Endothelial cell of hepatic sinusoid (primary cell): ENCODE results near the gene FAM13C.
"Not testable (repeated sequence)": the region's sequence is repeated elsewhere in the genome, so short reads cannot be mapped to it uniquely, and the experiment has no call there.

Experiments used
- in situ Hi-C: cut with HindIII; loops from 2 replicates; pipeline ENCODE4 v1.10.0; 2017; ENCODE audit warnings: low sequenced_read_pairs

The FAM13C gene

GRCh38 chr10:59239108-59239507, 123.2 kb downstream of the FAM13C start:
- in situ Hi-C loops, result not testable (repeated sequence)

- in situ Hi-C loops, result no loop called here
These were observed 124.6 kb downstream of the FAM13C start for GRCh38 chr10:59237775-59238174.

DNA sequence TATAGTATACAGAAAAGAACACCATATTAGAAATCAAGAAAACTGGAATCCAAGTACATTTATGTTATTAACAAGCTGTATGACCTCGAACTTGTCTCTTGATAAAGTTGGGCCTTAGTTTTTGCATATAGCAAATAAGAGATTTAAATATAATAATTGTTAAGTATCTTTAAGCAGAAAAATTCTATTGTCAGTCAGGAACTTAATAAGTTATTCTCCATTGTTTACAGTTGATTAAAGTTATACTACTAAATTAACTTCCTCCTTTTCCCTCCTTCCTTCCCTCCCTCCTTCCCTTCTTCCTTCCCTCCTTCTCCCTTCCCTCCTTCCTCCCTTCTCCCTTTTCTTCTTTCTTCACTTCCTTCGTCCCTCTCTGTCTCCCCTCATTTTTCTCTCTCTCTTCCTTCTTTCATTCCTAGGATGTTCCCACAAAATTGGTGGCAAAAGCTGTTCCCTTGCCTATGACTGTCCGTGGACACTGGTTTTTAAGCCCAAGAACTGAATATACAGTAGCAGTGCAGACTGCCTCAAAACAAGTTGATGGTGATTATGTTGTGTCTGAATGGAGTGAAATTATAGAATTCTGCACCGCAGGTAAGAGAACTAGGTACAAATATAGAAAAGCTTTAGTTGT, 126.2 kb downstream of the FAM13C start:
- in situ Hi-C loops, result no loop called here

DNA sequence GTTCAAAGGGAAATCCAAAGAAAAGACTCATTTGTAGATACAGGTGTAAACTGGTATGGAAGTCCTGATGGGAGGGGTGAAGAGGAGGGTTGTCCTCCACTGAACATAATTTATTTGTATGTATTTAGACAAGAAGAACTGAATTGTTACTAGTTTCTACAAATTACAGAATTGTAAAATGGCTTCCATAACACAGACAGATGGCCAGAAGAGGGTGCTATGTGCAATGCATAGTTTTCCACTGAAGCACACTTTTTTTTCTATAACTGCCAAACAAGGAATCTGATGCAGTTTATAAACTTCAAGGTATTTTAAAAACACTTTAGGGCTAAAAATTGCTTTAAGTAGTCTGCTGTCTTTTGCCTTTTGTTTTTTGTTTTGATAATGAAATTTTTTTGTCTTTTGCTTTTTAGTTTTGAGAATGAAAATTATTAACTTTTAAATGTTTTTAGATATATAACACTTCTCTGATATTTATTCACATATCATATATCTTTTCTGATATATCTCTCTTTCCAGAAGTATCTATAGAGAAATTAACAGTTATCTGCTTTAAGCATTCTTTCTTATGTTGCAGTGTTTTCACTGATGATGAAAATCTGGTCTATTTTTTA, 127.4 kb downstream of the FAM13C start:
- in situ Hi-C loops, result no loop called here

GRCh38 chr10:59234194-59234593, 128.2 kb downstream of the FAM13C start:
- in situ Hi-C loops, result no loop called here

DNA sequence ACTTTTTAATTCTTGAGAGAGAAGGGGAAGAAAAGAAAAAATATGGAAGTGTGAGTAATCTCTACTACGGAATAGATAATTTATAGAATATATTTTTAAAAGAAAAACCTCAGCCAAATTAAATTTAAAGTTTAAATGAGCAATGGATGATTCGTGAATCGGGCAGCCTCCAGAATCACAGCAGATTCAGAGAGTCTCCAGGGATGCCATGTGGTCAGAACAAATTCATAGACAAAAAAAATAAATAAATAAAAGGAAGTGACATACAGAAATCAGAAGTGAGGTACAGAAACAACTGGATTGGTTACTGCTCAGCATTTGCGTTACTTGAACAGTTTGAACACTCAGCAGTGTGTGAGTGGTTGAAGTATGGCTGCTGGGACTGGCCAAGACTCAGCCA, 132.9 kb downstream of the FAM13C start:
- in situ Hi-C loops, result no loop called here

GRCh38 chr10:59227136-59227673, 135.1 kb downstream of the FAM13C start:
- in situ Hi-C loops, result no loop called here

GRCh38 chr10:59225211-59225610, 137.1 kb downstream of the FAM13C start:
- in situ Hi-C loops, result no loop called here

- in situ Hi-C loops, result not testable (repeated sequence)
These were observed 138.8 kb downstream of the FAM13C start for GRCh38 chr10:59223597-59223996.

GRCh38 chr10:59222788-59223187, 139.6 kb downstream of the FAM13C start:
- in situ Hi-C loops, result no loop called here

GRCh38 chr10:59216178-59216869, 146.0 kb downstream of the FAM13C start:
- in situ Hi-C loops, result no loop called here

DNA sequence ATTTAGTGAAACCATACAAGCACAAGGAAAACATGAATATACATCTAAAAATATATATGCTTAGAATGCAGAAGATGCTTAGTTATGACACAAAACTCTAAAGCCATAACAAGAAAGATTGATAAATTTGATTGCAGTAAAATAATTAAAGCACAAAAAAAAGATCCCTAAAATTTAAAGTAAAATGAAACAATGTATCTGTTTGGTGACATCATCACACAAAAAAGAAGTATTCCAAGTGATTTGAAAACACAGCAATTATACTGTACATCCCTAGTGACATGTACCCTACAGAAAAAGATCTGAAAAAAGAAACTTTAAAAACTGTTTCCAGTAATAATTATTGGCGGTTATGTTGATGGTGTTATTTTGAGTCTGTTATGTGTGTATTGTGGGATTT, 148.2 kb downstream of the FAM13C start:
- in situ Hi-C loops, result loop anchor here (5.0 kb wide), 1 partner anchor 37 kb away; the partner anchor contains the start of gene PHYHIPL

DNA sequence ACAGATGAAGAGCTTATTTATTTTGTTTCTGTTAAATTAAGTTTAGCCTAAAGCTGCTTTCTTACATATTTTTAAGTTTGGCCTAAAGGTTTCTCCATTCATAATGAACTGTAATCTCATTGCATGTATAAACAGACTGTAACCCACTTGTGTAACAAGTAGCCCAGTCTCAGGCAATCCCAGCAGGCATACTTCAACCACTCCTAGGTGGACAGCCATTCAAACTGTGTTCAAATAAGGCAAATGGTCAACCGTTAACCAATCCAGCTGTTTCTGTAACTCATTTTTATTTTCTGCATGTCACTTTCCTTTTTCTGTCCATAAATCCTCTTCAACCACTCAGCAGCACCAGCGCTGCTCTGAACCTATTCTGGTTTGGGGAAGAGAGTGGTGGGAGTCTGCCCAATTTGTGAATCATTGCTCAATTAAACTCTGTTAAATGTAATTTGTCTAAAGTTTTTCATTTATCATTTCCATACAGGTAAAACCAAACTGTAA, 150.0 kb downstream of the FAM13C start:
- in situ Hi-C loops, result loop anchor here (5.0 kb wide), 1 partner anchor 35 kb away; the partner anchor contains the start of gene PHYHIPL

GRCh38 chr10:59206204-59206720, 156.1 kb downstream of the FAM13C start:
- in situ Hi-C loops, result no loop called here
